ENCODE data around the gene SYCP2.
"Not testable (repeated sequence)": the region's sequence is repeated elsewhere in the genome, so short reads cannot be mapped to it uniquely, and the experiment has no call there.

DNA sequence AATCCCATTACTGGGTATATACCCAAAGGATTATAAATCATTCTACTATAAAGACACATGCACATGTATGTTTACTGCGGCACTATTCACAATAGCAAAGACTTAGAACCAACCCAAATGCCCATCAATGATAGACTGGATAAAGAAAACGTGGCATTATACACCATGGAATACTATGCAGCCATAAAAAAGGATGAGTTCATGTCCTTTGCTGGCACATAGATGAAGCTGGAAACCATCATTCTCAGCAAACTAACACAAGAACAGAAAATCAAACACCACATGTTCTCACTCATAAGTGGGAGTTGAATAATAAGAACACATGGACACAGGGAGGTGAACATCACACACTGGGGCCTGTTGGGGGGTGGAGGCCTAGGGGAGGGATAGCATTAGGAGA lies 43.4 kb downstream of the SYCP2 start:
- TF ChIP-seq, protein P1, sequence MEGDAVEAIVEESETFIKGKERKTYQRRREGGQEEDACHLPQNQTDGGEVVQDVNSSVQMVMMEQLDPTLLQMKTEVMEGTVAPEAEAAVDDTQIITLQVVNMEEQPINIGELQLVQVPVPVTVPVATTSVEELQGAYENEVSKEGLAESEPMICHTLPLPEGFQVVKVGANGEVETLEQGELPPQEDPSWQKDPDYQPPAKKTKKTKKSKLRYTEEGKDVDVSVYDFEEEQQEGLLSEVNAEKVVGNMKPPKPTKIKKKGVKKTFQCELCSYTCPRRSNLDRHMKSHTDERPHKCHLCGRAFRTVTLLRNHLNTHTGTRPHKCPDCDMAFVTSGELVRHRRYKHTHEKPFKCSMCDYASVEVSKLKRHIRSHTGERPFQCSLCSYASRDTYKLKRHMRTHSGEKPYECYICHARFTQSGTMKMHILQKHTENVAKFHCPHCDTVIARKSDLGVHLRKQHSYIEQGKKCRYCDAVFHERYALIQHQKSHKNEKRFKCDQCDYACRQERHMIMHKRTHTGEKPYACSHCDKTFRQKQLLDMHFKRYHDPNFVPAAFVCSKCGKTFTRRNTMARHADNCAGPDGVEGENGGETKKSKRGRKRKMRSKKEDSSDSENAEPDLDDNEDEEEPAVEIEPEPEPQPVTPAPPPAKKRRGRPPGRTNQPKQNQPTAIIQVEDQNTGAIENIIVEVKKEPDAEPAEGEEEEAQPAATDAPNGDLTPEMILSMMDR (IDR thresholded peaks at IDR 0.05) = not testable (repeated sequence)
- not testable (repeated sequence) for TF ChIP-seq POLR2A (IDR thresholded peaks at IDR 0.05)

Measured in adrenal gland (tissue), 5 donors.